Activated effector memory CD4-positive, alpha-beta T cell treated with anti-CD3 and anti-CD28 coated beads, Interleukin-2, amount 50 U/mL, for 16 hours (primary cell): ENCODE results near the gene ARID1B.

ENCODE experiments used
- DNase-seq: peaks from one replicate; pipeline ENCODE4 v3.0.0-alpha.2; 2020

Gene ARID1B

GRCh38 chr6:157201083-157201482 is 423.9 kb downstream of the ARID1B start:
- DNase-seq = no peak

DNA sequence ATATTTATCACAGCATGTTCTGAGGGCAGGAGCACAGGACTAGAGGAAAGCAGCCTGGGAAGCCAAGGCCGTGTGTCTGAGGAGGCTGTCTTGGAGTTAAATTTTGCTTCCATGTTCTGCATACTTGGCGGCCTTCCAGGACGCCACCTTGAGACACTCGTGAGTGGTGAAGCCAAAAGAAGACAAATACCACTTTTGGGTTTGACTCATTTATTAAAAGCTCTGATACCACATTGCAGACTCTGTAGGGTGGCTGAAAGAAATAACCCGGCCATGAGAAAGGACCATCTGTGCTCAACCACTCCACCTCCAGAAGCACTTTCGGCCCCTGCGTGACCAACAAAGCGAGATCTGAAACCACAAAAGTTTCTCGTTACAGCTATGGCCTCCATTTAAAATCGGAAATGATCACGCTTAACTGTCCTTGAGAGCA is 426.1 kb downstream of the ARID1B start:
- no peak for DNase-seq

DNA sequence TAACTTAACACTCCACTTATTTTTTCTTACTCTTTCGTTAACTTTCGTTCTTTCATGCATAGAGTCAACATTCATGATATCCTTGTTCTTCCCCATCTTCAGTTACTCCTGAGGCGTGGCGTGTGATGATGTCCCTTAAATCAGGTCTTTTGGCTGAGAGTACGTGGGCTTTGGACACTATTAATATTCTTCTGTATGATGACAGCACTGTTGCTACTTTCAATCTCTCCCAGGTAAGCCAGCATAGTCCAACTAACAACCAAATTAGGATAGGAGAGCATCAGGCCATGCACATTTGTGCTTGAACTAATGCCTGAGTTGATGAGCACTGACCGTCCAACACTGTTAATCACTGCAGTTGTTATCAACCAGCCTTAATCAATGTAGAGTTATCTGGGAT is 426.6 kb downstream of the ARID1B start:
- no peak for DNase-seq

DNA sequence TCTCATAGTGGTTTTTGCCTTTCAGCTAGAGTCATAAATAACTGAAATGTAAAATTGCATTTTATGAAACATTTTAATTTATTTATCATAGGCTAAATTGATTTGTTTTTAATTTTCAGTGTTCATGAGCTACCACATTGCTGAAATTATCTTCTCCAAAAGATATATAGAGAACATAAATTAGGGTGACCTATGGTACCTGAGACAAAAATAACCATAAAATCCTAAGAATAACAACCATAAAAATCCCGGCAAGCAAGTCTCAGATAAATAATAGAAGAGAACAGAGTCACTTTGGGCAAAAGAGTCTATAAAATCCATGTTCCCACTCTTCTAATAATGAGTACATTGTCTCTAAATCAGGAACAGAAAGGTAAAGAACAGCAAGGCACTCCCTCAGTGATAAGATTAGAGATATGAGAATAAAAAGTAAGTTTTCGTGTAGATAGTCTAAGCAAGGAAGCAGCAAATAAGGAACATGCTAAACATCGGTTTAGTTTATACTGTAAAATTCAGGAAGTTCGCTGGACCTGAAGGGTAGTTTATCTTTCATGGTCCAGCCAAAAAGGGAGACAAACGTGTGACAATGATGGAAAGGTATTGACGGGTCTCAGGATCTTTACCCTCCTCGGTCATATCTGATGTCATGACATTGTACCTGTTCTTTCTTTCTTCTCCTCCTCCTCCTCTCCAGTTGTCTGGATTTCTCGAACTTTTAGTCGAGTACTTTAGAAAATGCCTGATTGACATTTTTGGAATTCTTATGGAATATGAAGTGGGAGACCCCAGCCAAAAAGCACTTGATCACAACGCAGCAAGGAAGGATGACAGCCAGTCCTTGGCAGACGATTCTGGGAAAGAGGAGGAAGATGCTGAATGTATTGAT is 428.5 kb downstream of the ARID1B start:
- no peak for DNase-seq

GRCh38 chr6:157206359-157206815 is 429.2 kb downstream of the ARID1B start:
- DNase-seq = peak; percentile 49

DNA sequence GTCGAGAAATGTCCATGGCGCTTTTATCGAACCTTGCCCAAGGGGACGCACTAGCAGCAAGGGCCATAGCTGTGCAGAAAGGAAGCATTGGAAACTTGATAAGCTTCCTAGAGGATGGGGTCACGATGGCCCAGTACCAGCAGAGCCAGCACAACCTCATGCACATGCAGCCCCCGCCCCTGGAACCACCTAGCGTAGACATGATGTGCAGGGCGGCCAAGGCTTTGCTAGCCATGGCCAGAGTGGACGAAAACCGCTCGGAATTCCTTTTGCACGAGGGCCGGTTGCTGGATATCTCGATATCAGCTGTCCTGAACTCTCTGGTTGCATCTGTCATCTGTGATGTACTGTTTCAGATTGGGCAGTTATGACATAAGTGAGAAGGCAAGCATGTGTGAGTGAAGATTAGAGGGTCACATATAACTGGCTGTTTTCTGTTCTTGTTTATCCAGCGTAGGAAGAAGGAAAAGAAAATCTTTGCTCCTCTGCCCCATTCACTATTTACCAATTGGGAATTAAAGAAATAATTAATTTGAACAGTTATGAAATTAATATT is 430.4 kb downstream of the ARID1B start:
- no peak for DNase-seq

DNA sequence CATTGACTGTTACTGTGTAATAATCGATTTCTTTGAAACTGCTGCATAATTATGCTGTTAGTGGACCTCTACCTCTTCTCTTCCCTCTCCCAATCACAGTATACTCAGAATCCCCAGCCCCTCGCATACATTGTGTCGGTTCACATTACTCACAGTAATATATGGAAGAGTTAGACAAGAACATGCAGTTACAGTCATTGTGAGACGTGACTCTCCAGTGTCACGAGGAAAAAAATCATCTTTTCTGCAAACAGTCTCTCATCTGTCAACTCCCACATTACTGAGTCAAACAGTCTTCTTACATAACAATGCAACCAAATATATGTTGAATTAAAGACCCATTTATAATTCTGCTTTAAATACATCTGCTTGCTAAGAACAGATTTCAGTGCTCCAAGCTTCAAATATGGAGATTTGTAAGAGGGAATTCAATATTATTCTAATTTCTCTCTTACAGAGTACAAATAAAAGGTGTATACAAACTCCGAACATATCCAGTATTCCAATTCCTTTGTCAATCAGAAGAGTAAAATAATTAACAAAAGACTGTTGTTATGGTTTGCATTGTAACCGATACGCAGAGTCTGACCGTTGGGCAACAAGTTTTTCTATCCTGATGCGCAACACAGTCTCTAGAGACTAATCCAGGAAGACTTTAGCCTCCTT is 432.8 kb downstream of the ARID1B start:
- DNase-seq = no peak

DNA sequence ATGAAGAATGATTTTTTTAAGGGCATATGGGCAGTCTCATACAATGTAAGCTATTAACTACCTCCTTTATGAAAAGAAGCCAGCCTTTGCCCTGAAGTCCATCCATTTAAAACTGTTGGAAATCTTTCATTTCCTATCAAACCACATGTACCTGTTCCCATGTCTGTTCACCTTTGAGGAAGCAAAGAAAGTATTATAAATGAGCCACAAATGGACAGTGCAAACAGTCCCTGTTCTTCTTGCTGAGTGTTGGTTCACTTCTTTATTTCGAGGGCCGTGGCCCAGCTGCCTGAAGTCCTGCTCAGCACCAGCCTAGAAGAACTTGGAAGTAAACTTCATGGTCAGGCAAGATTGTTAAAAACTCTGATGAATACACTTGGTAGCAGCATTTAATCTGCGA is 433.8 kb downstream of the ARID1B start:
- no peak for DNase-seq

GRCh38 chr6:157211603-157212455 is 434.7 kb downstream of the ARID1B start:
- DNase-seq = no peak

DNA sequence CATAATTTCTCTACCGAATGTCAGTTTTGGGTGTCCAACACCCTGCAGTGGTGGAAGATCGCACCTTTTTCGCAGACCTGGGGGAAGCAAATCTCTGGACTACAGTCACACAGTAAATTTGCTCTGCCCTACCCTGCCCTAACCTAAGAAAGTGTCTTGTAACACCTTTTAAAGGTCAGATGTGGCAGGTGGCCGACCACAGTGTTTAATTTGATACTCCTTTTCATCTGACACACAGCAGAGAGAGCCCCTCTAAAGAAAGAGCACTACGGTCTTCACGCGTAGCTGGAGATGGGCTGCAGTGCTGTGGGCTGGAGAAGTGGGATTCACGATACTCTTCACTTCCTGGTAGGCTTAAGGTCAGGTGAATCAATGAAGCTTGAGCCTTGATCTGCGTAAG is 436.2 kb downstream of the ARID1B start:
- DNase-seq = no peak

GRCh38 chr6:157213907-157214565 is 436.9 kb downstream of the ARID1B start:
- DNase-seq = no peak

- DNase-seq = no peak
Measured at GRCh38 chr6:157215717-157216116, 438.5 kb downstream of the ARID1B start.

DNA sequence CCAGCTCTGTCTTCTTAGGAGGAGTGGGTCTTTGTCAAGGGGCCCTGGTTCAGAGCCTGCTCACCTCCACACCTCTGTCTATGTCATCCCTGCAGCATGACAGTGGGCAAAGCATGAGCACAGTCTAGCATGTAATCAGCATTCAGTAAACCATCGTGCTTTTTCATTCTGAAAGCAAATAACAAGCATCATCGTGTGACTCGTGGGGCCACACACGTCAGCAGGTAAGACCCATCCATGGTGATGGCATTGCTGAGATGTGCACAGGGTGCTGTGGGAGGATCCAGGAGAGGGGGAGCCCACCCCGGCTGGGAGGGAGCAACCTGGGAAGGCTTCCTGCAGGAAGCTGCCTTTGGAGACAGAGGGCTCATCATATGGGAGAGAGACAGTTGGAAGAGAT is 439.4 kb downstream of the ARID1B start:
- no peak for DNase-seq

DNA sequence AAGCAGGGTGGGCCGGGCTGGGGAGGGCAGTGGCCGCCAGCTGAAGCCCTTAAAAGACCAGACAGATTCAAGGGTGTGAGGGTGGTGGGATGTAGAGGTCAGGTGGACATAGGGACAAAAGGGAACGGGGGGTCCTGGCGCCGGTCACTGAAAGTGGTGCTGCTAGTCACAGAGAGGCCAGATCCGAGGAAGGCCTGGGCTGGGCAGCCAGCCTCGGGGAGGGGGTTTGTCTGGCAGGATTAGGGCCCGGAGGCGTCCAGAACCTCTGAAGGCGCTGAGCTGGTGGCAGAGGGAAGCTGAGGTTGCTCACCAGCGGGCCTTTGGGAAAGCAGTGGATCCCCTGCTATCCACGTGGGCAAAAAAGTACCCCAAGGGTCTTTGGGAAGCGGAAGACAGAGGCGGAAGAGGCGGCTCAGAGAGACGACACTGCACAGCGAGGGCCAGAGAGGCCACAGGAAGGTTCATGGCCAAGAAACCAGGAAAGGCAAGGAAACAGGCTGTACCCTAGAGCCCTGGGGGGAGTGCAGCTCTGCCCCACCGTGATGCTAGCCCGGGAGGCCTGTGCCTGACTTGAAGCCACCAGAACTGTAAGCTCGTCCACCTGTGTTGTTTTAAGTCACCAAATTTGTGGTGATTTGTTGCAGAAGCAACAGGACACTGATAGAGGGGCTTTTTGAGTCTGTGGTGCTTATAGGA is 440.2 kb downstream of the ARID1B start:
- no peak for DNase-seq

DNA sequence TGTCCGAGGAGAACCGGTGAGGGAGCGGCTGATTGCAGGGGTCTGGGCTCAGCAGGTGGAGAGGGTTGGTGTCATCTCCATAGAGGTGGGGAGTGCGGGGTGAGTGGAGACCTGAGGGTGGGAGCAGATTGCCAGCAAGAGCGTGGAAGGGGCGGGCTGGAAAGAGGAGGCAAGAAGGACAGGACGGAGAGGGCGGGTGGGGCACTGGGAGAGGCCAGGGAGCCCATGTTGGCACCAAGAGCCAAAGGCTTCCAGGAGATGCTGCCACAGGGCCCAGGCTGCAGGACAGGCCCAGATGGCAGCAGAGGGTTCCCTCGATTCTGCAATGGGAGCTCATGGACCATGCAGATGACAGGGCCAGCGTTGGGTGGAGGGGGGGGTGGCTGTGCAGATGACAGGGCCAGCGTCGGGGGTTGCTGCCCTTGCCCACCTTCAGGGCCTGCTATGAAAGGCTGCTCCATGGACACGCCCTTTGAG is 440.8 kb downstream of the ARID1B start:
- DNase-seq = no peak

DNA sequence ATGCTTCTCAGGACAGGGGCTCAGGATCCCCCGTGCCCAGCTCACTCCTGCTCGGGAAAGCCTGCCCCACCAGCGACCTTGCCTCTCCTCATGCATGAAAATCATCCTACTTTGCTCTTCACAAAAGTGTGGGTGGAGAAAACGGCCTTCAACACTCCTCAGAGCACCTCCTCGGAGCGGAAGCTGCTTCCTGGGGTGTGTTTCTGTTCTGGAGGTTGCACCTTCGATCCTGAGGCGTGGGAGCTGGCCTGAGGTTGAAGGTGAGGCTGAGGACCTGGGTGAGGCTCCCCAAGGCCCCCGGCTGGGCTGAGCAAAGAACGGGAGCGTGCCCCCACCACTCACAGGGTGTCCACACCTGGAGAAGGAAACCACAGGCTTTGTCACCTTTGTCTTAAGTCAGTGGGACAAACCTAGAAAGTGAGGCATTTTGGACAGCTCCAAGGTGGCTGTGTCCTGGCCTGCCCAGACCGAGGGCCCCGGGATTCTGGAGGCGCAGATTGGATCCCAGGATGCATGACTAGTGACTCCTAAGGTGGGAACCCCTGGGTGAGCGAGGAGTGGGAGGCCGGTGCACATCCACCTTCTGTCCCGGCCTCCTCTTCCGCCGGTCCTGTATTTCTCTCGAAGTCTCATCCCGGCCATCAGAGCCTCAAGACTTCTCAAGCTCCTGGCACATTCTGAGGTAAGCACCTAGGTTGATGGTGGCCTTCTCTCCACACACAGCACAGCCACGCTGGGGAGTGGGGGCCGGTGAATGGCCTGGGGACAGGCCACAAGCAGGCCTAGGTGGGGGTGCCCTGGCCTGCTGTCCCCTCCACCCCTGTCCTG is 441.4 kb downstream of the ARID1B start:
- no peak for DNase-seq

GRCh38 chr6:157219201-157220200 is 442.3 kb downstream of the ARID1B start:
- no peak for DNase-seq

GRCh38 chr6:157220485-157220884 is 443.3 kb downstream of the ARID1B start:
- DNase-seq = no peak
